Activated CD4-positive, alpha-beta T cell treated with anti-CD3 and anti-CD28 coated beads, Interleukin-2, amount 10 ng/mL, durations not matched to agents 7 days and 5 days (primary cell): ENCODE results near the gene MAP7D1. TPM values are rescaled to one million over a fixed set of nuclear protein-coding genes. Genes with fewer than 3 reads are reported as not detected.

ENCODE experiments used
- CTCF ChIA-PET: fragments of 350-600 bp; sonication (Branson Sonifier 250); formaldehyde crosslinking; loops from one replicate; lab custom pipeline; 2021; ENCODE audit warnings: antibody characterized with exemption; lab: Charles Lee
- POLR2A ChIA-PET: fragments of 350-600 bp; sonication (Branson Sonifier 250); formaldehyde crosslinking; loops from one replicate; lab custom pipeline; 2021; ENCODE audit warnings: antibody characterized with exemption; lab: Charles Lee
- DNase-seq: peaks from one replicate; pipeline ENCODE4 v3.0.0-alpha.2; 2020
- H3K27ac Mint-ChIP-seq: one replicate; pipeline ENCODE4 v1.8.0; 2021; ENCODE audit warnings: mild to moderate bottlenecking, moderate library complexity, mixed read lengths
- H3K27me3 Mint-ChIP-seq: one replicate; pipeline ENCODE4 v1.8.0; 2021; ENCODE audit warnings: mixed read lengths
- H3K36me3 Mint-ChIP-seq: one replicate; pipeline ENCODE4 v1.8.0; 2021; ENCODE audit warnings: low read depth, mixed read lengths
- H3K4me1 Mint-ChIP-seq: one replicate; pipeline ENCODE4 v1.8.0; 2021; ENCODE audit warnings: mixed read lengths
- H3K4me3 Mint-ChIP-seq: one replicate; pipeline ENCODE4 v1.8.0; 2021; ENCODE audit warnings: mild to moderate bottlenecking, moderate library complexity, mixed read lengths
- H3K9me3 Mint-ChIP-seq: one replicate; pipeline ENCODE4 v1.8.0; 2021; ENCODE audit warnings: mixed read lengths
- total RNA-seq, 2 experiments: library from RNA; stranded (reverse); gene quantifications; one replicate each; pipeline ENCODE4 v1.2.3, GENCODE V29; 2021

MAP7D1 gene
- total RNA-seq, result 100 to 1,000 TPM; 209 to 226 TPM

DNA sequence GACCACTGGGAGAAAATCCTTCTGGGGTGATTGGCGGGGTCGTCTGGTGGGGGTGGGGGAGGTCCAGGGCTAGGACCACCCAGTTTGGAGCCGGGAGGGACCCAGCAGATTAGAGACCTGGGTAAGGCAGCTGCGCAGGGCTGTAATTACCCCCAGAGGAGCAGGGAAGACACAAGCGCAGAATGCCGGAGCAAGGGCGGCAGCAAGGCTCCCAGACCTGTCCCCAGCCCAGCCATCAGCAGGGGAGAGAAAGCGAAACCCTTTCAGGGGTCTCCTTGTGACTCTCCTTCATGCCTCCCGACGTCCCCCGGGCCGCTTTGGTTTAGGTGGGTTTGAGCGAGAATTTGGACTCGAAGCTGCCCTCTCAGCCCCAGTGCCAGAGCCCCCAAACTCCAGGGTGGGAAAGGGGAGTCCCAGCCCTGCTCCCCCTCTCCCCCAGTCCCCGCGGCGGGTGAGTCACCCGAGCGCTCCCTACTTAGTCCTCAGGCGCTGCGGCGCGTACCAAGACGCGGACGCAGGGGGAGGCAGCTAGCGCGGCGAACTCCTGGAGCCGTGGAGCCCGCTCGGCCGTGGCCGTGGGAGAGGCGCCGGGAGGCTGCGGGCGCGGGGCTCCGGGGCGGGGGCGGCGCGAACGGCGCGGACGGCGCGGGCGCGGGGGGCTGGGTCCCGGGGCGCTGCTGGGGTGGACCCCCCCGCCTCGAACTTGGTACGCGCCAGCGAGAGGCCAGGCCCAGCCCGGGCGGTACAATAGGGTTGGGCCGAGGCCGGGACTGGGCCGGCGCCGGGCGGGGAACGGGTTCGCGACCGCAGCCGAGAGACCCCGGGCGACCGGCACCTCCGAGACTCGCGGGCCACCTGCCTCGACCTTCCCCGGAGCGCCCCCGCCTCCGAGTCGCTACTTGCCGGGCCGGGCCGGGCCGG lies at the start of gene MAP7D1:
TSS of gene MAP7D1 (plus strand) at position 753 of the 921 bp plus-strand sequence. CDS start 258 bp downstream, outside the sequence.
- peak; percentile 83 for DNase-seq
- Mint-ChIP-seq H3K27me3 (no peaks in the 10 kb centered on the region), H3K4me1 (peaks cover 73% of the 10 kb centered on the region), H3K4me3 (peak within 1 kb of the TSS; percentile 91), H3K27ac (peak within 1 kb of the TSS; percentile 95), H3K9me3 (no peaks in the 10 kb centered on the region), H3K36me3 (peaks cover 39% of the 10 kb centered on the region)
- ChIA-PET CTCF (interaction anchor here (0.5 to 2.4 kb wide), 7 partner anchors 9 to 134 kb away, joined by 3 to 9 read pairs (median 3); no protein-coding TSS in a partner anchor), POLR2A (no interaction called here)

DNA sequence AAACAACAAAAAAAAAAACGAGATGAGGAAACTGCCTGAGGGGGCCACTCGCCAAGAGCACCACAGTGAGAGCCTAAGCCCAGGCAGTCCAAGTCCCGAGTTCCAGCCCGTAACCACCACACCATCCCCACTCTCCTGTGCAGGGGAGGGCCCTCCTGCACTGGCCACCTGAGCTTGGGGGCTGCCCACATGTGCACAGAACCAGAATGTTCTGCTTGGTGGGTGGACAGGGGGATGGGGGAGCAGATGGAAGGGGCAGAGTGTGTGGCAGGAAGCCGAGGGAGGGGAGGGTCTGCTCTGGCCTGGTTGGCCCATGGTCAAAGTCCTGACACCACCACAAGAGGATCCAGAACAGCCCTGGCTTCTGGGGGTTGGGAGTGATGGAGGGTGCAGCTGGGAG lies 49.7 kb upstream of the MAP7D1 start:
- H3K27ac Mint-ChIP-seq, result no peak overlapping the region
- CTCF ChIA-PET, result interaction anchor here (1.4 to 2.0 kb wide), 2 partner anchors 10 to 16 kb away, joined by 3 to 7 read pairs; no protein-coding TSS in a partner anchor
- H3K27me3 Mint-ChIP-seq, result no peaks in the 10 kb centered on the region
- H3K4me3 Mint-ChIP-seq, result no peak overlapping the region
- H3K4me1 Mint-ChIP-seq, result peaks cover 26% of the 10 kb centered on the region
- POLR2A ChIA-PET, result no interaction called here
- DNase-seq, result no peak
- no peaks in the 10 kb centered on the region for H3K9me3 Mint-ChIP-seq
- H3K36me3 Mint-ChIP-seq, result no peaks in the 10 kb centered on the region

DNA sequence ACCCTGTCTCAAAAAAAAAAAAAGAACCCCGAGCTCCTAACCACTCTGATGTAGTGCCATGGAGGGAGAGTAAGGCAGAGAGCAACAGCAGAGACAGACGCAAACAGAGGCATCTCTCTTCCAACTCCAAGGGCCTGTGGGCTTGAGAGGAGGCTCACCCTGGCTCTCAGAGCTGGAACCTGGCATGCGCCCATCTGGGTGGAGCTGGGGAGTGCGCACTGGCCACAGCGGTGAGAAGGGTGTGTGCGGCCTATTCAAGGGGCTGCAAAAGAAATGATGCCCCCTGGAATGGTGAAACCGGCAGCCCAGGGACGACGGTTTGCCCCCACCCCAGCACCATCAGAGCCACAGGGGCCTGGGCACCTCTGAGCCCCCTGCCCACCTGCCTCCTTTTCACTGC lies 48.6 kb upstream of the MAP7D1 start:
- ChIA-PET POLR2A (interaction anchor here (0.6 kb wide), 1 partner anchor 182 kb away, joined by 3 read pairs; no protein-coding TSS in a partner anchor), CTCF (interaction anchor here (0.6 to 2.0 kb wide), 4 partner anchors 8 to 654 kb away, joined by 3 to 7 read pairs (median 4); no protein-coding TSS in a partner anchor)
- no peaks in the 10 kb centered on the region for H3K27me3 Mint-ChIP-seq
- no peaks in the 10 kb centered on the region for H3K9me3 Mint-ChIP-seq
- peaks cover 31% of the 10 kb centered on the region for H3K4me1 Mint-ChIP-seq
- DNase-seq, result no peak
- H3K27ac Mint-ChIP-seq, result peak overlapping the region; percentile 46
- H3K36me3 Mint-ChIP-seq, result no peaks in the 10 kb centered on the region
- no peak overlapping the region for H3K4me3 Mint-ChIP-seq

DNA sequence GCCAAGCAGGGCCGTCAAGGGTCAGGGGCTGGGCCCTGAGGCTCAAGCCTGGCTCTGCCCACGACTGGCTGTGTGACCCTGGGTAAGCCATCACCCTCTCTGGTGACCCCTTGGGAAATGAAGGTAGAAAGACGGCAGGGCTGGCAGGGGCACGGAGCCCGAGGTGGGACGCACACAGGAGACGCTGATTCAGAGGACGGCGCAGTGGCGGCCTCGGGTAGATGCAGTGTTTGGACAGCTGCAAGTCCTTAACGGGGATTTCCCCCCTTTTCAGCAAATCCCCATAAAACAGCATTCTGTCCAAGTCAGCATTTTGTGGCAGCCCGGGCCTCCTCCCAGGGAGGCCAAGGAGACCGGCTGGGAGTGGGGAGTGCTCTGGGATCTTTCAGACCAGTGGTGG lies 47.6 kb upstream of the MAP7D1 start:
- ChIA-PET CTCF (interaction anchor here (0.6 to 2.8 kb wide), 4 partner anchors 8 to 177 kb away, joined by 3 to 15 read pairs (median 8); partner anchors contain the start of gene TRAPPC3), POLR2A (no interaction called here)
- DNase-seq, result no peak
- Mint-ChIP-seq H3K9me3 (no peaks in the 10 kb centered on the region), H3K4me1 (peaks cover 31% of the 10 kb centered on the region), H3K4me3 (no peak overlapping the region), H3K36me3 (no peaks in the 10 kb centered on the region), H3K27ac (peak overlapping the region; percentile 82), H3K27me3 (no peaks in the 10 kb centered on the region)

DNA sequence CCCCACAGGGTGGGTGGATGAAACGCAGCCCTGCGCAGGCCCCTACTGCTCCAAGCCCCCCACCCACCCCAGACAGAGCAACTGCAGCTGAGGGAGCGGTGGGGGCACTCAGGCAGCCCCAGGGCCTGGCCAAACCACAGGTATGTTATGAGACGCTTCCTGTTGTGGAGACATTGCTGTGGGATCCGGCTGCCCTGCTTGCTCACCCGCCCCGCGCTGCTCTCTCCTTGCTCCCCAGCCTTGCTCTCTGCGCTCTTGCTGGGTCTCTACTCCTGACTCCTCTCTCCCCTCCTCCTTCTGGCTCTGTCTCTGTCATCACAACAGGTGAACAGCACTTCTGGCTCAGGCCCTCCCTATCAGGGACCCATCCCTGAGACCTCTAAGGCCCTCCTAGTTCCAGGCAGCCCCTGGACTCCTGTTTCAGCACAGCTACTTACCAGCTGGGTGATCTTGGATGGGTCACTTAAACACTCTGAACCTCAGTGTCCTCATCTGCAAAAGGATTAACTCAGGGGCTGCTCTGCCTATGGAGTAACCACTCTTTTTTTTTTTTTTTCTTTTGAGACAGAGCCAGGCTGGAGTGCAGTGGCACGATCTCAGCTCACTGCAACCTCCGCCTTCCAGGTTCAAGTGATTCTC lies 46.8 kb upstream of the MAP7D1 start:
- Mint-ChIP-seq H3K9me3 (no peaks in the 10 kb centered on the region), H3K27me3 (no peaks in the 10 kb centered on the region), H3K4me1 (peaks cover 31% of the 10 kb centered on the region), H3K36me3 (no peaks in the 10 kb centered on the region), H3K4me3 (no peak overlapping the region), H3K27ac (peak overlapping the region; percentile 91)
- ChIA-PET CTCF (interaction anchor here (1.0 to 2.8 kb wide), 4 partner anchors 9 to 176 kb away, joined by 3 to 15 read pairs (median 12); partner anchors contain the start of gene TRAPPC3), POLR2A (no interaction called here)
- DNase-seq, result peak; percentile 67

DNA sequence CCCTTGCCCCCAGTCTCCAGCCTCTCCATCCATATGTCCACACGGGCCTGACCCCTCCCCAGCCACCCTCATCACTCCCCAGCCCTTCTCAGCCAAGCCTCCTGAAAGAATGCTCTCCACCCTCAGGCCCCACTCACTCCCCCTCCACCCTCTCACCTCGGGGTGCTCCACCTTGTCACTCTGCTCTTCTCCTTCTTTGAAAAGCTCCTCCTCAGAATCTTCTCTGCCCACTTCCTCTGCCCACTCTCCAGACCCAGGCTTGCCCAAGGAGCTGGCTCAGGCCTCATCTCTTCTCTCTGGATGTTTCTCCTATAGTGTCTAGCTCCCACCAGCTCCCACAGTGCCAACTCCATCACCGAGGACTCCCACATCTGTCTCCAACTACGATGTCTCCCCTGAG lies 44.8 kb upstream of the MAP7D1 start:
- H3K27me3 Mint-ChIP-seq, result no peaks in the 10 kb centered on the region
- no peaks in the 10 kb centered on the region for H3K36me3 Mint-ChIP-seq
- POLR2A ChIA-PET, result no interaction called here
- H3K9me3 Mint-ChIP-seq, result no peaks in the 10 kb centered on the region
- H3K4me3 Mint-ChIP-seq, result no peak overlapping the region
- no peak for DNase-seq
- H3K4me1 Mint-ChIP-seq, result peaks cover 31% of the 10 kb centered on the region
- peak overlapping the region; percentile 77 for H3K27ac Mint-ChIP-seq
- CTCF ChIA-PET, result interaction anchor here (0.9 to 2.4 kb wide), 4 partner anchors 11 to 76 kb away, joined by 3 to 12 read pairs (median 4); no protein-coding TSS in a partner anchor

DNA sequence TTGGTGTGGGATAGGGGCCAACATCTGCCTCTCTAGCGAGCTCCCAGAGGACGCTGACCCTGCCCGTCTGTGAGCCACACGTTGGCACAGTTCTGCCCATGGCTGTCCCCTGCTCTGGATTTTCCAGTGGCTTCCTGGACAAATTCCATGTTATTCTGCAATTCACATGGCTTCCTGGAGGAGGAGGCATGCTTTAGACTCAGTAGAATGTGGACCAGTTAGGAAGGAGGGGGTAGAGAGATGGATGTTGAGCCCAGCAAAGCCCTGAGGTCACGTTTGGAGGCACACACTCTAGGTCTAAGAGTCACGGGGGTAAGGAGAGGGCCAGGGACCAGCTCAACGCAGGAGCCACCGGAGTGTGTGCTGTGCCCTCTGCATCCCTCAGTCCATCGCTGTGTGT lies 43.1 kb upstream of the MAP7D1 start:
- H3K27ac Mint-ChIP-seq, result no peak overlapping the region
- POLR2A ChIA-PET, result no interaction called here
- no peak for DNase-seq
- no peak overlapping the region for H3K4me3 Mint-ChIP-seq
- no peaks in the 10 kb centered on the region for H3K9me3 Mint-ChIP-seq
- CTCF ChIA-PET, result no interaction called here
- peaks cover 2% of the 10 kb centered on the region for H3K27me3 Mint-ChIP-seq
- H3K36me3 Mint-ChIP-seq, result no peaks in the 10 kb centered on the region
- H3K4me1 Mint-ChIP-seq, result peaks cover 31% of the 10 kb centered on the region

DNA sequence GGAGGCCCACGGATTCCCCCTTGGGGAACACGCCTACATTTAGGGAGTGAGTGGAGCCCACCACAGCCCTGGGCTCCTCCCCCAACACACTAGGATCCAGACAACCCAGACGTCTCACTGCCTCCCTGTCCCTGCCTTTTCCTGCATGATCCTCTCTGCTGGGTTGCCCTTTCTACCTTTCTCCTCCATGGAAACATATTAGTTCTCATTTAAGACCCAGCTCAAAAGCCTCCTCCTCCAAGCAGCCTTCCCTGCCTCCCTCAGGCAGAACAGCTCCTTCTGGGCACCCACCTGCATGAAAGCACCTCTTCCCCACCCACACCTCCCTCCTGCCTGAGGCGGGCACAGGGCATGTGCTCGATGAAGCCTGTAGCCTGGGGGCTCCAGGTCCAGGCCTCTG lies 41.6 kb upstream of the MAP7D1 start:
- Mint-ChIP-seq H3K27ac (no peak overlapping the region), H3K27me3 (peaks cover 2% of the 10 kb centered on the region), H3K36me3 (no peaks in the 10 kb centered on the region), H3K4me1 (peaks cover 17% of the 10 kb centered on the region), H3K9me3 (no peaks in the 10 kb centered on the region), H3K4me3 (no peak overlapping the region)
- ChIA-PET POLR2A (no interaction called here), CTCF (no interaction called here)
- no peak for DNase-seq

DNA sequence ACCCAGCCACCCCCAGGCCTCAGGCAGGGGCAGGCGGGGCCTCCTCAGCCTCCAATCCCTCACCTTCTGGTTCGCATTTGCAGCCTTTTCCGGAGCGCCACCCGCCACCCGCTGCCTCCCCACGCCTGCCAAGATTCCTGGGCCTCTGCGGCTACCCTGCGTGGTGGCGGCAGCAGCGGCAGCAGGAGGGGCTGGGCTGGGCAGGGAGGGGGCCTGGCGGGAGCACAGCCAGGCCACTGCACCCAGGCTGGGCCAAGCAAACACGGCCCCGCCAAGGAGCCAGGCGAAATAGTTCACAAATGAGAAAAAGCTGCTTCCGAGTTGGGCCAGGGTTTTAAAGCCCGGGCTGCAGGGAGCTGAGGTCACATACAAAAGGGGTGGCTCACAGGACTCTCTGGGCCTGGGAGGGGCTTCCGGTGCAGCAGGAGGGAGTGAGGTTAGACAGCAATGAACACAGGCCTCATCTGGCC lies 40.7 kb upstream of the MAP7D1 start:
- Mint-ChIP-seq H3K4me1 (peaks cover 13% of the 10 kb centered on the region), H3K27me3 (peaks cover 2% of the 10 kb centered on the region), H3K4me3 (no peak overlapping the region), H3K27ac (no peak overlapping the region), H3K36me3 (no peaks in the 10 kb centered on the region), H3K9me3 (no peaks in the 10 kb centered on the region)
- no peak for DNase-seq
- CTCF ChIA-PET, result interaction anchor here (1.0 to 1.3 kb wide), 3 partner anchors 9 to 73 kb away, joined by 3 to 7 read pairs (median 4); no protein-coding TSS in a partner anchor
- POLR2A ChIA-PET, result no interaction called here

DNA sequence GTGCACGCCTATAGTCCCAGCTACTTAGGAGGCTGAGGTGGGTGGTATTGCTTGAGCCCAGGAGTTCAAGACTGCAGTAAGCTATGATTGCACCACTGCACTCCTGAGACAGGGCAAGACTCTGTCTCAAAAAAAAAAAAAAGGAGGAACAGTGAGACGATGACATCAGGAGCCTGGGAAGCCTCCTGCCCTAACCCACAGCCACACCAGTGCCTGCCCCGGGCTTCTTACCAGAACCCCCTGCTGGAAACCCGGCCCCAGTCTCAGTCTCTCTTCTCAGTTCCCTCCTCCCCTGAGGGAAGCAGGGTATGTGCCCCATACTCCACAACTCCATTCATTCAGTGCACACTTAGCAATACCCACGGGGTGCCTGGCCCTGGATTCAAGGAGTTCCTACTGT lies 40.0 kb upstream of the MAP7D1 start:
- Mint-ChIP-seq H3K9me3 (no peaks in the 10 kb centered on the region), H3K27me3 (peaks cover 2% of the 10 kb centered on the region), H3K4me3 (no peak overlapping the region), H3K27ac (no peak overlapping the region), H3K36me3 (no peaks in the 10 kb centered on the region), H3K4me1 (peaks cover 9% of the 10 kb centered on the region)
- DNase-seq, result no peak
- ChIA-PET CTCF (interaction anchor here (1.0 to 1.8 kb wide), 4 partner anchors 9 to 72 kb away, joined by 3 to 7 read pairs (median 4); no protein-coding TSS in a partner anchor), POLR2A (no interaction called here)

DNA sequence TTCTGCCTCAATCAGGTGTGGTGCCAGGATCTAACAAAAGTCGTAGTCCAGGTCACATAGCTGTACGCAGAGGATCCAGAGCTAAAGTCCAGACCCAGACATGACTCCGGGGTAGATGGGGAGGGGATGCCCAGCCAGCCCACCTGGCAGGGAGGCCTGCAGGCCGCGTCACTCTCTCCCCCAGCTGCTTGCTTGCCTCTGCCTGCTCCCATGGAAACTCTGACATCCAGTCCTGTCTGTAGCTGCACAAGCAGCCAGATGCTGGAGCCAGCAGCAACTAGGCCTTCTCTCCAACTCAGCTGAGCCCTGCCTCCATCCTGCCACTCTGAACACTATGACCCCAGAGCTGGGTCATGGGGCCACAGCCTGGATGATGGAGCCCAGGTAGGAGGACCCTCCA lies 39.1 kb upstream of the MAP7D1 start:
- CTCF ChIA-PET, result interaction anchor here (0.6 to 3.2 kb wide), 6 partner anchors 13 to 32 kb away, joined by 3 to 12 read pairs (median 4); no protein-coding TSS in a partner anchor
- Mint-ChIP-seq H3K4me3 (no peak overlapping the region), H3K27ac (no peak overlapping the region), H3K4me1 (no peaks in the 10 kb centered on the region), H3K36me3 (no peaks in the 10 kb centered on the region), H3K27me3 (peaks cover 2% of the 10 kb centered on the region), H3K9me3 (no peaks in the 10 kb centered on the region)
- POLR2A ChIA-PET, result no interaction called here
- DNase-seq, result no peak

DNA sequence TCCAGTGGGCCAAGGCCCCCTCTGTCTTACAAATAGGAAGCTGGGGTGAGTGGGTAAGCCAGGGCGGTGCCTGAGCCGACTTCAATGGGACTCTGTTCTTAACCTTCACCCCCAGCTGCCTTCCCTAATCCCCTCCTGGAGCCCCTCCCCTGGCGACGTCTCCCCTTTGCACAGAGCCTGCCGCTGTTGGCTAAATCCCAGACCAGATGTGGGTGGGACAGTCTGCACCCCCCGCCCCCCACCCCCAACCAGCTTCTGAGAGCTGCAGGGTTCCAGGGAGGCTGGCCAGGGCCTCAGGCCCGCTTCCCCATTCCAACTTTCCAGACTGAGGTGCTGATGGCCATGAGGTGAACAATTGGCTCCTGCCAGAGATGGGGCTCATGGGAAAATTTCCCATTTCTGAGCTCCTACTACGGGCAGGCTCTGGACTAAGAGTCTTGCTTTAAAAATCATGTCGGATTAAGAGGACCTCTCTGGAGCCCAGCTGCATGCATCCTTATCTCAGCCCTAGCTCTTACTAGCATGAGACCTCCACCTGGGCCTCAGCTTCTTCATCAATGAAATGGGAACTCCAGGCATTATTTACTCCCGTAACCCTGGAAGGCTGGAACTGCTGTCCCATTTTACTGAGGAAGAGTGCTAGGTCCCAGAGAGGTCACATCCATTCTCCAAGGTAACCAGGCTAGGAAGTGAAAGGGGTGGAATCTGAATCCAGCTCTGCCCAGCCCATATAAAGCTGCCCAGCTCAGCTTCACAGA lies 37.3 kb upstream of the MAP7D1 start:
- DNase-seq, result no peak
- Mint-ChIP-seq H3K27ac (no peak overlapping the region), H3K4me1 (peaks cover 10% of the 10 kb centered on the region), H3K36me3 (no peaks in the 10 kb centered on the region), H3K9me3 (no peaks in the 10 kb centered on the region), H3K27me3 (peaks cover 20% of the 10 kb centered on the region), H3K4me3 (no peak overlapping the region)
- POLR2A ChIA-PET, result interaction anchor here (0.6 kb wide), 1 partner anchor 23 kb away, joined by 6 read pairs; no protein-coding TSS in a partner anchor
- CTCF ChIA-PET, result interaction anchor here (0.6 to 3.2 kb wide), 7 partner anchors 15 to 386 kb away, joined by 3 to 12 read pairs (median 4); partner anchors contain the start of gene TRAPPC3
